Testis (tissue), 5 donors: ENCODE results near the gene MGST1. TPM values are rescaled to one million over a fixed set of nuclear protein-coding genes. Genes with fewer than 3 reads are reported as not detected.

Experiments used
- DNase-seq: peaks from one replicate; pipeline ENCODE4 v3.0.0-alpha.2; 2019
- H3K27ac ChIP-seq, 2 donors: fragments of 200-600 bp; sonication (generic); one replicate each; pipeline ENCODE4 v1.5.1; 2019
- H3K27me3 ChIP-seq: fragments of 200-600 bp; sonication (generic); one replicate; pipeline ENCODE4 v1.5.1; 2019
- H3K36me3 ChIP-seq: fragments of 200-600 bp; sonication (generic); one replicate; pipeline ENCODE4 v1.5.1; 2017; ENCODE audit warnings: low read depth; ENCODE audit errors: missing control alignments
- H3K4me1 ChIP-seq: fragments of 200-600 bp; sonication (generic); one replicate; pipeline ENCODE4 v1.5.1; 2019
- H3K4me3 ChIP-seq, 2 donors: fragments of 200-600 bp; sonication (generic); one replicate each; pipeline ENCODE4 v1.5.1; 2017 to 2019
- H3K9me3 ChIP-seq: fragments of 200-600 bp; sonication (generic); one replicate; pipeline ENCODE4 v1.5.1; 2017
- CTCF ChIP-seq, 3 experiments: fragments of 450-650 bp in 2 of 3; fragments of 200-600 bp in 1 of 3; sonication (generic) in 1 of 3; IDR thresholded peaks; one replicate each; pipeline ENCODE4 v1.5.1; 2016 to 2019; ENCODE audit warnings: antibody characterized with exemption in 3 of 3, mild to moderate bottlenecking in 2 of 3, moderate library complexity in 1 of 3
- POLR2A ChIP-seq: fragments of 450-650 bp; IDR thresholded peaks from one replicate; pipeline ENCODE4 v1.6.1; 2017; ENCODE audit warnings: antibody characterized with exemption, mild to moderate bottlenecking, moderate library complexity
- WGBS, 2 donors: methylation state at CpG; one replicate each; pipeline ENCODE4 v1.1.5; 2018; 5-methylcytosine and 5-hydroxymethylcytosine counted together
- intact Hi-C: fragments of 100-400 bp; cut with DNase I; formaldehyde crosslinking; loops from one replicate; pipeline ENCODE4 v1.15.1; 2023; ENCODE audit warnings: low total_unique reads
- long read RNA-seq, 2 donors: transcript quantifications; one replicate each; lab custom pipeline, GENCODE V29; 2026
- polyA plus RNA-seq: library from polyadenylated mRNA; stranded (reverse); fragments of 350-450 nt; fragmentation: Illumina TruSeq; extraction: RNeasy Lipid Tissue Mini Kit (QIAGEN cat#74804); gene quantifications from one replicate; pipeline ENCODE4 v1.2.3, GENCODE V29; 2014; ENCODE audit warnings: low read depth, low replicate concordance; ENCODE audit not compliant: insufficient read depth
- total RNA-seq, 2 donors: library from RNA; depleted of rRNA; stranded (reverse); fragments of >200 nt; gene quantifications; one replicate each; pipeline ENCODE4 v1.2.3, GENCODE V29; 2016

The MGST1 gene
- total RNA-seq: 10 to 100 TPM in 1 of 2 donors, 1 to 10 TPM in 1; 9.1 to 14.0 TPM
- 37.5 TPM for polyA plus RNA-seq
- long read RNA-seq, donor 1, transcript MGST1-205 (4 exons, 914 nt): major isoform, 98 of 135 reads
- long read RNA-seq, donor 1, transcript MGST1-219 (1 exons, 1,842 nt): minor isoform, 15 of 135 reads
- long read RNA-seq, donor 1, partial matches to known transcripts: 14 of 135 reads
- long read RNA-seq, donor 1, other reads (novel, unspliced or antisense): 5 of 135 reads
- long read RNA-seq, donor 2, transcript MGST1-219 (1 exons, 1,842 nt): minor isoform, 19 of 124 reads
- long read RNA-seq, donor 2, transcript MGST1-205 (4 exons, 914 nt): major isoform, 98 of 124 reads
- long read RNA-seq, donor 2, partial matches to known transcripts: 5 of 124 reads
- long read RNA-seq, donor 2, other reads (novel, unspliced or antisense): 0 of 124 reads

GRCh38 chr12:16347391-16348298 is at the start of gene MGST1:
Gene MGST1, plus strand, starts transcription at chr12:16347645. Its CDS starts 6,608 bp downstream, at chr12:16354253.
- Histone ChIP-seq H3K27me3 (no peaks in the 10 kb centered on the region), H3K4me3 (peak within 1 kb of the TSS; percentile 42), H3K9me3 (no peaks in the 10 kb centered on the region), H3K27ac (peak within 1 kb of the TSS; percentile 22 to 35), H3K36me3 (no peaks in the 10 kb centered on the region), H3K4me1 (no peaks in the 10 kb centered on the region)
- WGBS, 2 donors: 4 to 5% methylated on average over 27 to 31 of the region's 31 CpGs
- TF ChIP-seq POLR2A (no peak), CTCF (IDR thresholded peaks at IDR 0.05) (no peak)
- DNase-seq: peak; percentile 41
- intact Hi-C loops: no loop called here

GRCh38 chr12:16299403-16299802 is 48.0 kb upstream of the MGST1 start:
- no peaks in the 10 kb centered on the region for H3K27me3 ChIP-seq
- peak; percentile 66 for DNase-seq
- TF ChIP-seq CTCF (IDR thresholded peaks at IDR 0.05): no peak
- TF ChIP-seq POLR2A: no peak
- no peaks in the 10 kb centered on the region for H3K36me3 ChIP-seq
- H3K9me3 ChIP-seq: no peaks in the 10 kb centered on the region
- H3K4me3 ChIP-seq: no peak overlapping the region
- H3K27ac ChIP-seq: no peak overlapping the region
- 43 to 48% methylated on average over 2 of the region's 2 CpGs for WGBS, 2 donors
- intact Hi-C loops: no loop called here
- H3K4me1 ChIP-seq: no peaks in the 10 kb centered on the region

- no peak for DNase-seq
- no peaks in the 10 kb centered on the region for H3K9me3 ChIP-seq
- no peak for TF ChIP-seq POLR2A
- TF ChIP-seq CTCF (IDR thresholded peaks at IDR 0.05): no peak
- H3K27ac ChIP-seq: no peak overlapping the region
- H3K27me3 ChIP-seq: no peaks in the 10 kb centered on the region
- no peaks in the 10 kb centered on the region for H3K36me3 ChIP-seq
- intact Hi-C loops: no loop called here
- H3K4me1 ChIP-seq: no peaks in the 10 kb centered on the region
- H3K4me3 ChIP-seq: no peak overlapping the region
- 50 to 54% methylated on average over 1 of the region's 1 CpG for WGBS, 2 donors
Observed at GRCh38 chr12:16300122-16300521, 47.3 kb upstream of the MGST1 start.

GRCh38 chr12:16300736-16301135 is 46.7 kb upstream of the MGST1 start:
- no peak overlapping the region for H3K27ac ChIP-seq
- H3K4me1 ChIP-seq: no peaks in the 10 kb centered on the region
- no peaks in the 10 kb centered on the region for H3K9me3 ChIP-seq
- no peak for DNase-seq
- intact Hi-C loops: no loop called here
- no peak overlapping the region for H3K4me3 ChIP-seq
- no peaks in the 10 kb centered on the region for H3K36me3 ChIP-seq
- TF ChIP-seq CTCF (IDR thresholded peaks at IDR 0.05) (no peak), POLR2A (no peak)
- WGBS, 2 donors: 73 to 85% methylated on average over 7 of the region's 7 CpGs
- H3K27me3 ChIP-seq: no peaks in the 10 kb centered on the region
